ENCODE results near the gene WWP2.

- TF ChIP-seq POLR2A (IDR thresholded peaks at IDR 0.05): no peak
- TF ChIP-seq CTCF (IDR thresholded peaks at IDR 0.05): no peak
Measured at GRCh38 chr16:69830534-69831211, 68.5 kb downstream of the WWP2 start.
